Measurements from ENCODE around the gene KLK4.

Gene KLK4, protein sequence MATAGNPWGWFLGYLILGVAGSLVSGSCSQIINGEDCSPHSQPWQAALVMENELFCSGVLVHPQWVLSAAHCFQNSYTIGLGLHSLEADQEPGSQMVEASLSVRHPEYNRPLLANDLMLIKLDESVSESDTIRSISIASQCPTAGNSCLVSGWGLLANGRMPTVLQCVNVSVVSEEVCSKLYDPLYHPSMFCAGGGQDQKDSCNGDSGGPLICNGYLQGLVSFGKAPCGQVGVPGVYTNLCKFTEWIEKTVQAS

DNA sequence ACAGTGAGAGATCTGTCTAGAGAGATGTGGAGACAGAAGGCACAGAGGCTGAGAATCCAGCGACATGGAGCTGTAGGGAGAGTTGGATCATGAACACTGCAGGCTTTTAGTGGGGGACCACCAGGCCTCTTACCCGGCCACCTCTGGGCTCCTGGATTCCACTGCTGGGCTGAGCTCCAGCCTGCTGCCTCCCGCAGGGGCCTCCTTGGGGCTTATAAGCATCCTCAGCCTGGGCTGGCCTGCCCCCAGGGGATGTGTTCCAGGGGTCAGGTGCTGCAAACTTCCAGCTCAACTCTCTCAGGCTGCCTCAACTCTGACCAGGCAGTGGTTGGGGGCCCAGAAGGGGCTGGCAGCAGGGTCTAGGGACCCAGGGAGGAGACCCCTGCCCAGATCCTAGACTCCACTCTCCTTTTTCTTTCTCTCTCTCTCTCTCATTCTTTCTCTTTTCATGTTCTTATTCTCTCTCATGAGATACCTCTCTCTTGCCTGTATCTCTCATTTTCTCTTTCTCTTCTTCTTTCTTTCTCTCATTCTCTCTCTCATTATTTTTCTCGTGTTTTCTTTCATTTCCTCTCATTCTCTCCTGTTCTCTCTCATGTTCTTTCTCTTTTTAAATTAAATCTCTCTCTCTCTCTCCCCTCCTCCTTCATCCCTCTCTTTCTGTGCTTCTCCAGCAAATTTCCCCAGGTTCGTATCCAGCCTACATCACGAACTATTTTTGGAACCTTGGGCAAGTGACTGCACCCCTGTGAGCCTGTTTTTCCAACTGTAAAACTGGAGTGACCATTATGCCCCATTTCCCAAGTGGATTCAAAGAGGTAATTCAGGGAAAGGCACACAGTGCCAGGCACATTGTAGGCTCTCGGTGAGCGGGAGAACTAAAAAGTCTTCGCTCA lies at the start of gene KLK4:
TSS of gene KLK4 (minus strand) at position 190 of the 896 bp plus-strand sequence. CDS start 657 bp downstream, outside the sequence.
- no peak for DNase-seq

DNA sequence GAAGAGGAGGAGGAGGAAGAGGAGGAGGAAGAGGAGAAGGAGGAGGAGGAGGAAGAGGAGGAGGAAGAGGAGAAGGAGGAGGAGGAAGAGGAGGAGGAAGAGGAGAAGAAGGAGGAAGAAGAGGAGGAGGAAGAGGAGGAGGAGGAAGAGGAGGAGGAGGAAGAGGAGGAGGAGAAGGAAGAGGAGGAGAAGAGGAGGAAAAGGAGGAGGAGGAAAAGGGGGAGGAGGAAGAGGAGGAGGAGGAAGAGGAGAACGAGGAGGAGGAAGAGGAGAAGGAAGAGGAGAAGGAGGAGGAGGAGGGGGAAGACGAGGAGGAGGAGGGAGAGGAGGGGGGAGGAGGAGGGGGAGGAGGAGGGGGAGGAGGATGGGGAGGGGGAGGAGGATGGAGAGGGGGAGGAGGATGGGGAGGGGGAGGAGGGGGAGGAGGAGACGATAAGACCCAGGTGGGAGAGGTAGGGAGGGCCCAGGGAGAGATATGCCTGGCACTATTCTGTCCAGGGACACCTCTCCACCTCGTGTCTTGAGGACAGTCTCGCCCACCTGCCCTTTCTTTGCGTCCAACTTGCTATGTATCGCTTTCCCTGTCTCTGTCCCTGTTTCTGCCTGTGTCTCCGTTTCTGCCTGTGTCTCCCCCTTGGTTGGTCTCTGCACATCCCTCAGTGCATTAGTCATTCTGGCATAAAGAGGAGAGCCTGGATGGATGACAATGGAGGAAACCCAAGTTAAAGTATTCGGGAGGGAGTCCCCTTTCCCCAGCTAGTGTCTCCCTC lies 48.7 kb upstream of the KLK4 start:
- DNase-seq = no peak

DNA sequence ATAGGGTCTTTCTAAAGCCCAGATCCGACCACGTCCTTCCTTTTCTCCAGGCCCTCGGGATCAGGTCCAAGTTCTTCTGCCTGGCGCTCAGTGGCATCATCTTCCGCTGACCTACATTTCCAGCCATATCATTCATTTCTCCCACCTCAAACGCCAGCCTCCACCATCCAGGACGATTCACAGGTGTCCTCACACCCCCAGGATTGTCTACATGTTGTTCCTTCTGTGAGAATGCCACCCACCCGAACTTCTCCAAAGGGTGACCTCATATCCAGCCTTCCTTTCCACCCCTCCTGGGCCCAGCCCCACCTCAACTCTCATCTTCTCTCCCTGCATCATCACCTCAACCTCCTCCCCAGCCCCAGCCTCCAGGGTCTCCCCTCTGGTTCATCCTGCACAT lies 46.4 kb upstream of the KLK4 start:
- no peak for DNase-seq

DNA sequence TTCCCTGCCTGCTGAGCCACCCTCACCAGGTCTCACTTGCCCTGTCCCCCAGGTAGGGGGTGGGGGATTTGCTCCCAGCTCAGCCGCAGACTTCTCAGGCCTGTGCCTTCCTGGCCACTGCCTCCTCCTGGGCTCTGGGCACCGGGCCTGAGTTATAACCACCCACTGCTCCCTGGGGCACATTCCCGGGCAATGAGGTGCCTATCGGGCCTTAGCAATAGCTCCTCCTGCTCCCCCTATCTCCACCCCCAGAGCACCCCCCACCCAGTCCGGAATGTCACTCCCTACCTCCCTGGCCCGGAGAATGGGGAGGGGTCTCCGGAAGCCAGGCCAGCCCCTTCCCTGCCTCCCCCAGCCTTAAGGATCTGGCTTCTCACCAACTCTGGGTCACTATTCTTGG lies 41.7 kb upstream of the KLK4 start, which contains the start of gene KLK5:
TSS of gene KLK5 (minus strand) at position 129 of the 400 bp plus-strand sequence. CDS start 381 bp downstream, outside the sequence.
- DNase-seq = no peak

DNA sequence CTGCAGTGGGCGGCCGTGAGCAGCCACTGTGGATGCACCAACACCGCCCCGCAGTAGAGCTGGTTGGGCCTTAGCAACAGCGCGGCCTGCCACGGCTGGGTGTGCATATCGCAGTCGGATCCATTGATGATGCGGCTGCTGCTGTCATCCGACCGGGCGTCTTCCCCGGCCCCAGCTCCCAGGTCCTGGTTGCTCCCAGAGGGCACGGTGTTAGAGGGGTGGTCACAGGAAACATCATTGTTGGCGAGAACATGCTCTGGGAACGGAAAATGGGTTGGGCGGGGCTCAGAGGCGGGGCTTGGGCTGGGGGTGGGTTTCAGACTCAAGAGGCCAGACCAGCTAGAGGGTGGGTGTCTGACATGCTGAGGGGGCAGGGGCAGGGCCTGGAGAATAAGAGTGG lies 38.7 kb upstream of the KLK4 start:
- DNase-seq = no peak

DNA sequence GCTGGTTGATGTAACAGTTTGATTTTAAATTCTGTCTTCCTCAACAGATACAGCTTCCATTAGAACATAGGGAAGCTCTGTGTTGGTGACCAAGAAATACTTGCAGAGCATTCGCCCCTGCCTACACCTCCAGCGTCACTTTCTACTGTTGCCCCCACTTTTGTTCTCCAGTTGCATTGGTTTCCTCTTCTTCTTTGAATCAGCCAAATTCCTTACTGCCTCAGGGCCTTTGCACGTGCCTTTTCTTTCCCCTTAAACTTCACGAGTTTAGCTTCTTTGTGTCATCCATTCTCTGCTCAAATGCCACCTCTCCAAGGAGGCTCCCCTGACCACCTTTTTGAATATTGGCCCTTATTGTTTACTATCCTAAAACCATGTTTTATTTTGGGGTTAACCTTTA lies 35.9 kb upstream of the KLK4 start:
- DNase-seq = no peak

DNA sequence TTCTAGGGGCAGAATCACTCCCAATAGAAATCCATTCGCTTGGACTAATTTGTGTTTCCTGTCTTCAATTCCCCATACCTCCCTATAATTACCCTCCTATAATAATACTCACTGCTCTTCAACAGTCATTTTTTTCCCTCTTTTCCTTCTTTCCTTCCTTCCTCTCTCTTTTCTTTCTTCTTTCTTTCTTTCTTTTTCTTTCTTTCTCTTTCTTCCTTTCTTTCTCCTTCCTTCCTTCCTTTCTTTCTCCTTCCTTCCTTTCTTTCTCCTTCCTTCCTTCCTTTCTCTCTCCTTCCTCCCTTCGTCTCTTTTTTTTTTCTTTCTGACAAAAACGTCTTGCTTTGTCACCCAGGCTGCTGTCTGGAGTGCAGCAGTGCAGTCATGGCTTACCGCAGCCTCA lies 33.6 kb upstream of the KLK4 start:
- DNase-seq = no peak

DNA sequence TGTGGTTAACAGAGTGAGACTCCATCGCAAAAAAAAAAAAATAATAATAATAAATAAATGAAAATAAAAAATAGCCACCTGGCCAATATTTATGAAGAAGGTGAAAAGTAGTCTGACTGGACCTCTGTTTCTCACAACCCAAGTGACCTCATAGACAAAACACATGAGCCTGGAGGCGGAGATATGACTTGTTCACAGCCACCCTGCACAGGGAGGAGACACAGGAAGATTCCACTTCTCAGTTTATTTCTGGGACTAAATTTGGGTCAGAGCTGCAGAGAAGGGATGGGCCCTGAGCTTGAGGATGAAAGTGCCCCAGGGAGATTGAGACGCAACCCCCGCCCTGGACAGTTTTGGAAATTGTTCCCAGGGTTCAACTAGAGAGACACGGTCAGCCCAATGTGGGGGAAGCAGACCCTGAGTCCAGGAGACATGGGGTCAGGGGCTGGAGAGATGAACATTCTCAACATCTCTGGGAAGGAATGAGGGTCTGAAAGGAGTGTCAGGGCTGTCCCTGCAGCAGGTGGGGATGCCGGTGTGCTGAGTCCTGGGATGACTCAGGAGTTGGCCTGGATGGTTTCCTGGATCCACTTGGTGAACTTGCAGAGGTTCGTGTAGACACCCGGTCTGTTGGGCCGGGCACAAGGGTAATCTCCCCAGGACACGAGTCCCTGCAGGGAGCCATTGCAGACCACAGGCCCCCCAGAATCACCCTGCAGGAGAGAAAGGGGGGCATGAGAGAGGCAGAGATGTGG lies 32.1 kb upstream of the KLK4 start:
- DNase-seq = no peak

DNA sequence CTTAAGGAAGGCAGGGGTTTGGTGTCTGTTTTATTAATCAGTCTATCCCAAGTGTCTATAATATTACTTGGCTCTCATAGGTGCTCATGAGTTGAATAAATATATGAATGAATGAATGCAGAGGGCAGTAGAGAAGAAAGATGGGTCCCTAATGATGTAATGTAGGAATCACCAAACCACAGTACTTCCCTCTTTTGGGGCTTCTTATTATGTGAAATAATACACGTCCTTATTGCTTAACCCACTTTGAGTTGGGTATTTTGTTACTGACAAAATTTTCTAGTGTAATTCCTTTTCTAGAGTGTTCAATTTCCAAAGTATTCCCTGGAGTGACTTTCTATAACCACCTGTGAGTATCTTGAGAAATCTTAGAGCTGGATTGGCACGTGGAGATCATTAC lies 28.4 kb upstream of the KLK4 start:
- DNase-seq = no peak

DNA sequence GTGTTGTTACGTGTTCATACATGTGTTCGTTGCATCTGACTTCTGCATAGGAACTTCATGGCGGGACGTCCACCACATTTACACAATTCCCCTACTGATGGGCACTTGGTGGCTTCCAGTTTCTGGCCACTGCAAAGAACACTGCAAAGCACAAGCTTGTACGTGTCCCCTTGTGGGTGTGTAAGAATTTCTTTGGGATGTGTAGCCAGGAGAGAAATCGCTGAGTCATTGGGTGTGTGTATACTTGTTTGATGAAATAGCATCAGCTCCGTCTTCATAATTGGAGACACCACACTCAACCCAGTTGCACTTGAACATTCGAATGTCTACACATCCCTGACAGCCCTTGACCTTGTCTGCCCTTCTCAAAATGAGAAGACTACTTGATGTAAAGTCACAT lies 22.4 kb upstream of the KLK4 start:
- DNase-seq = no peak

DNA sequence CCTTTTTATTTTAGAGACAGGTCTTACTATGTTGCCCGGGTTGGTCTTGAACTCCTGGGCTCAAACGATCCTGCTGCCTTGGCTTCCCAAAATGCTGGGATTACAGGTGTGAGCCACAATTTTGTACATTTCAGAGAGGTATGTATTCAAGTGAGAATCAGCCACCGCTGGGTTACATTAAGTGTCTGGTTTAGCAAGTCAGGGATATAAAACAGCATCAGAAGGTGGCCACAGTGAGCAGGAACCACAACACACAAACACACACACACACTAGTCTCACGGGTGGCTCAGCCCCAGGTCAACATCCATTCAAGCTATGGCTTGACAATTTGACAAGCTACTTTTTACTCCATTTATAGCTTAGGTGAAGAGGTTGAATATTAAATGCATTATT lies 21.5 kb upstream of the KLK4 start:
- DNase-seq = no peak

DNA sequence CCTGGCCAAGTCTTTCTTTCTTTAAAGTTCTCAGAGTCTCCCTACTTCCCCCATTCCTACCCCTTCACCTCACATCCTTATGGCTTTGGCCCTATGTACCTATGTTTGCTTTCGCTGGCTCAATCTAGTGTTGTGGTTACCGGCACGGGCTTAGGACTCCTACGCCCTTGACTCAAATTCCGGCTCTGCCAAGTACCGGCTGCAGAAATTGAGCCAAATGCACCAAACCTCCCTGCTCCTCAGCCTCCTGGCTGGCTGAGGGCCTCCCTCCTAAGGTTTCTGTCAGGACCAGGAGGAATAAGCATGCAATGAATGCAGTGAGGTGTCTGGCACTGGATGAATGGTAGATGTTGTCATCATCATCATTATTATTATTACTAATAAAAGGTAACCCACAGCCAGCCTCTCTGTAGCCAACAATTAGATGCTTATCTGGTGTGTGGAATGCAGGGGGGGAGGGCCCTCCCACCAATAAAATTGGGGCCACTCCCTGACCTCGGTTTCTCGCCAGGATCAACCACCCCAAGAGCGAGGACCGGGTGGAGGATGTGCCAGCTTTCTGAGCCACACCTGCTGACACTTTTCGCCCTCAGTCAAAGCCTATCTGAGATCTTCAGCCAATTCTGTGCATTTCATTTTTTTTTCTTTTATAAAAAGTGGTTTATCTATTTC lies 21.0 kb upstream of the KLK4 start:
- DNase-seq = no peak

DNA sequence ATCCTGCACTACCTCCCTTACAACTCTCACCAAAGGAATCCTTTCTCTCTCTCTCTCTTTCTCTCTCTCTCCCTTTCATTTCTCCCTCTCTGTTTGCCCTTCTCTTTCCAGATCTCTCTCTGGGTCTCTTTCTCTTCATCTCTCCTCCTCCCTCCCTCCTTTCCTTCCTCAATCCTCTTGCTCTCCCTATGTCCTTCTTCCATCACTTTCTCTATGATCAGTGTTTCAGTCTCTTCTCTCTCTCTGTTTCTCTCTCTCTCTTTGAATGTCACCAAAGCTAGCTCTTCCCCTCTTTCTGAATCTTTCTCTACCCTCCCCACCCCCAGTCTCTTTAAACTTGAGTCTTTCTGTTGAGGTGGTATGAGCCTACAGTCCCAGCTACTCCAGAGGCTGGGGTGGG lies 19.8 kb upstream of the KLK4 start:
- DNase-seq = no peak

DNA sequence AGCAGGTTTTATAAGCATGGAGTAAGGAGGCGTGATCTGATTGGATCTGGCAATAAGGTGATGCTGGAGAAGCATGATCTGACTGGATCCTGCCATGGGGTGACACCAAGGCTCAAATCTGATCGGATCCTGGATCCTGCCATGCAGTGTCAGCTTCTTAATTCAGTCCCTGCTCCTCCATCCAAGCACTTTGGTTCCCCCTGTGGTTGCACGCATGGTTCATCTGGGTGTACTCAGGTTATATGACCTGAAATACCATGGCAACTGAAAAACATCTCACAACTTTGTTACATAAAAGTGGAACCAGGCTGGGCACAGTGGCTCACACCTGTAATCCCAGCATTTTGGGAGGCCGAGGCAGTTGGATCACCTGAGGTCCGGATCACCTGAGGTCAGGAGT lies 17.6 kb upstream of the KLK4 start:
- no peak for DNase-seq

DNA sequence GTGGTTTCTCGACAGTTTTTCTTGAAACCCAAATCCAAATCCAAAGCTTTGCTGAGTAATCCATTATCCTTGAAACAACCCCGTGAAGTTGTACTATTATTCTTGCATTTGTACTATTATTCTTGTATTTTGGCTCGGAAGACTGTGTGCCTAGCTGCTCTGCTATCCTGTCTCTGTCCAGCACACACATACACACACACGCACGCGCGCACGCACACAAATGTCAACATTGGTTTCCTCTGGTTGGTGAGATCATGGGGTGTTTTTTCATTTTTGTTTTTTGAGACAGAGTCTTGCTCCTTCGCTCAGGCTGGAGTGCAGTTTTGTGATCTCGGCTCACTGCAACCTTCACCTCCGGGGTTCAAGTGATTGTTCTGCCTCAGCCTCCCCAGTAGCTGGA lies 14.9 kb upstream of the KLK4 start:
- DNase-seq = no peak

DNA sequence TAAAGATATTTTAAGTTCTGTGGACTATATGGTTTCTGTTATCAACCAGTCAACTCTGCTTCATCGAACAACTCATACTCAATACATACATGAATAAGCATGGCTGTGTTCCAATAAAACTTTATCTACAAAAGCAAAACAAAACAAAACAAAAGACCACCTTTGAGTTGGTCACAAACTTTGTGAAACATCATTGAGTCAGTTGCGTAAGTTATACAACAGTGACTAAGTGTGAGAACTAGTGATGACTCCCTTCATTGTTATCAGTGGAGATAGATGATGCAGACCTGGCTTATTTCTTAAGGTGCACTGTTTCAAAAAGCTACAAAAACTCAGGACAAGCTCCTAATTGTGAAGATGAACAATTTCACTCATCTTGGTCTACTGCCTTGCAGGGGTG lies 14.5 kb upstream of the KLK4 start:
- no peak for DNase-seq

DNA sequence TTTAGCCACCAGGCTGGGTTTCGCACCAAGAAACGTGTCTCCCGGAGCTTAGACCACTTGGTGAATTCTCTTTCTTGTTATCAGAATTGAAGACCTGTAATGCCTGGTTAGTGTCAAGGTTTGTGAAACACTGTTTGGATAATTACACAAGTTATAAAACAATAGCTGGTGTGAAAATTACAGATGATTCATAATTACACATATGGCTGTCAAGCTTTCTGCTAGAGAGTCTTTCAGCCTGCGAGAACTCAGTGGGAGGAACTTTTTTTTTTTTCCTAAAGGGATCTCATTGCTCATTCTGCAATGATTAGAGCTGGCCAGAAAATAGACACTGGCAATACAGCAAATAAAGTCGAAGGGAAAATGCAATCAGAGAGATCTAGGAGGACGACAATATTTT lies 13.4 kb upstream of the KLK4 start:
- no peak for DNase-seq

DNA sequence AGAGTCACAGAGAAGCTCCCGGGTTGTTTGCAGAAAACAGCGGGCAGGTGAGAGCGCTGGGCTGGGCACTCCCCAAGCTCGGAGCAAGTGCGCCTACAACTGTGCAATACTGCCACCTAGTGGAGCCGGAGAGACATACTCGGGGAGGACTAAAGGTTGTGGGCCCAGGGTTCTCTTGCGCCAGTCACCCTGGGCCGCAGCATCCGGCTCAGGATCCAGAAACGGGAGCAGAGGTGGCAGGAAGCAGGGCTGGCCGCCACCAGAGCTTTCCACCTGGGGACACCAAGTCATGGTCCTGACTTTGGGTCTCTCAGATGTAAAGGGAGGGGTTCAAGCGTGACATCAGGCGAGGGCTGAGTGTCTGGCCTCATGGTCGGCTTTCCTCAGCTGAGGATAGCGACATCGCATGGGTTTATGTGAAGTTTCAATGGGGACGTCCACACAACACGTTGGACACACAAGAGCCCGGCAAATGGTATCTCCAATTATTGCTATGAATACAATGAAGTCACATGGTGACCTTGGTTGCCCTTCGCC lies 11.2 kb upstream of the KLK4 start:
- peak; percentile 71 for DNase-seq

DNA sequence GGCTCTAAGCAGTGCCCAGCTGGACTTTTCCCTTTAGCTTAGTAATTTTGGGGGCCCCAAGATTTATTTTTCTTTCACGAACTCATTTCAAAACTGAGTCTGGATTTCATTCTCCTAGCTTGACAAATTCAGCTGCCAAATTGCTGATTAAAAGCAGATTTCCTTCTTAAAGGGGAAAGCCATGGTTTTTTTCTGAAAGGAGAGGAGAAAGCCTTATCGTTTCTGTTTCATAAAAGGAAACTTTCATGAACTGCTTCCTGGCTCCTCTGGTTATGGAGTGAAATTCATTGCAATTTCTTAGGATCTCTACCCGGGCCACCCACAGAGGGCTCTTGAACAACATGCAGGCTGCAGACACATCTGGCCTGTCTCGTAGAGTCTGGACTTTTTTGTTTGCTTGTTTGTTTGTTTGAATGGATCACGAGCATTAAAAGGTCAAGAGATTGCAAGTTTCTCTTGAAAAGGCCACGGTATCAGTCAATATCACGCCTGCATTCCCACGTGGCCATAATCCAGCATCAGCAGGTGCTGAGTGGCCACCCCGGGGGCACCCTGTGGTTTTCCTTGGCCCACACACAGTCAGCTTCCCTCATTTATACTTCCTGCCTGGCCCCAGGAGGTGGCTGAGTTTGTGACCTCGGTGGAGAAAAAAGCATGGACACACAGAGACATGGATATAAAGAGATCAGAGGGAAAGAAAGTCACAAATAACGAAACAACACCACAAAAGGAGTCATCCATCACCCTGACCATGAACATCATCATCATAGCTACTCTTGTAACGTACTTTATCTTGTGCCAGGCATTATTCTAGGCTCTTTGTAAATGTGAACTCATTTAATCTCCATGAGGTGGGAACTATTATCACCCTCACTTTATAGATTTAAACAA lies 10.5 kb upstream of the KLK4 start:
- DNase-seq = no peak

DNA sequence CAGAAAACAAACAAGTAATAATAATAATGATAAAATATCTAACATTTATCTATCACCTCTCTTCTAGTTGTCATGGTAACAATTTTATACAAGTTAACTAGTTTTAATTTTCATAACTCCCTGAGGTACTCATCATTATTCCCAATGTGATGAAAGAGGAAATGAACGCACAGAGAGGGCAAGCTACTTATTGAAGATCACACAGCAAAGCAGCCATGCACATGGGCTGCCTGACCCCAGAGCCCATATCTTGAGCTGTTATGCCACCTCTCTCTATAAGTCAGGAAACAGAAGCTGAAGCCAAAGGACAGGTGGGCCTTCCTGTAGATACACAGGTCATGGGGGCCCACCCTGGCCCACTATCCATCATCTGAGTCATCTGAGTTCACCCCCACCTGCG lies 4.9 kb upstream of the KLK4 start:
- no peak for DNase-seq
